ENCODE results near the gene ITGA7.

The ITGA7 gene

DNA sequence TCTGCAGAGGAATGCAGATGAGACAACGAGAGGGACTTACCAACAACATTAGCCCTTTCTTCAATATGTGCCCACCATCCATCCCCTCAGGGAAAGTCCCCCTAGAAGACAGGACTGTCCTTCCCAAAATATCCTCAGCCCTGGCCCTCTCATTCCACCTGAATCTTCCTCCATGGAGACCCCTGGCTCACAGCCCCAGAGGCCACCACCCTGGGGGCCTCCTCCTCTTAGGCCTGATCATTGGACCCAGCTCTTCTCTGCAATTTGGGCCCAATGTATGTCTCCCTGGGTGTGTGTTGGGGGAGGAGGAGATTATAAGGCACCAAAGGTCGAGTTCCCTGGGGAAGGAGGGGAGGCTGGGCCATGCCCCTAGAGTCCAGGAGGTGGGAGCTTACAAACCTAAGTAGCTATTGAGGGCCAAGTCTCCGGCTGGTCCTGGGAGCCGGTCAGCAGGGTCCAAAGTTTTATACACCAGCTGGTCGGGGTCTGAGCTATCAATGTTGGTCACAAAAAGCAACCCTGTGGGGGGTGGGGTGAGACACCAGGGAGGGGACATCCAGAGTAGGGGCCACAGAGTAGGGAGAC lies 8.1 kb downstream of the ITGA7 start:
- DNase-seq = no peak

GRCh38 chr12:55698965-55699364 lies 8.7 kb downstream of the ITGA7 start:
- no peak for DNase-seq

- DNase-seq = no peak
These were observed 9.3 kb downstream of the ITGA7 start for GRCh38 chr12:55698241-55698955.

- DNase-seq = no peak
These were observed 10.0 kb downstream of the ITGA7 start for GRCh38 chr12:55697686-55698085.

GRCh38 chr12:55696796-55697462 lies 10.8 kb downstream of the ITGA7 start:
- DNase-seq = no peak

DNA sequence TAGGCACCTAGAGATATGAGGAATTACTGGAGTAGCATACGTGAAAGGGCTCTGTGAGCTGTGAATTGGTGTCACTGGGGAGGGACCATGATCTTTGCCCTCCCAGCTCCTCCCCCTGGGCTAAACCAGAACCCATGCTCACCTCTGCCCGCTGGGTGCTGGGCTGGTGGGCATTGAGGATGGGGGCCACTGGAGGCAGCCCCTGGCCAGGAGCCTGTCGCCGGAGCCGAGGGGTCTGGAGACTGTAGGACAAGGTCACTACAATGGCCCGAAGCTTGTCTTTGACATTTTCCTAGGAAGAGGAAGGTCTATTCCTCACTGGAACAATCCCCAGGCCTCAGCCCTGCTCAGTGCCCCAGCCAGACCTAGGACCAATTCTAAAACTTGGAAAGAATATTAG lies 11.6 kb downstream of the ITGA7 start:
- no peak for DNase-seq

- DNase-seq = no peak
These were observed 12.4 kb downstream of the ITGA7 start for GRCh38 chr12:55695349-55695748.

GRCh38 chr12:55694651-55695050 lies 13.1 kb downstream of the ITGA7 start:
- no peak for DNase-seq

DNA sequence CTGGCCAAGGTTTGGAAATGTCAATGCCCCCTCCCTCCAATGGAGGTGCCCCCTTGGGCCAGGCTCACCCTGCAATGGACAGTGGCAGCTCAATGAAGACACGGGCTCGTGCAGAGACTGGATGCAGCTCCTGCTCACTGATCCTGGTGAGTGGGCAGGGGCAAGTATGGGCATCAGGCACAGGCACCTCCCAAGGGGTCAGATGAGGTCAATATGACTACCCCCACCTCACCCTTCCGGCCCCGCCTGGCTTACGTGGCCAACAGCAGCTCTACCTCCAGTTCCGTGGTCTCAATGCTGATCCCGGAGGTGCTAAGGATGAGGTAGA lies 13.6 kb downstream of the ITGA7 start:
- no peak for DNase-seq

DNA sequence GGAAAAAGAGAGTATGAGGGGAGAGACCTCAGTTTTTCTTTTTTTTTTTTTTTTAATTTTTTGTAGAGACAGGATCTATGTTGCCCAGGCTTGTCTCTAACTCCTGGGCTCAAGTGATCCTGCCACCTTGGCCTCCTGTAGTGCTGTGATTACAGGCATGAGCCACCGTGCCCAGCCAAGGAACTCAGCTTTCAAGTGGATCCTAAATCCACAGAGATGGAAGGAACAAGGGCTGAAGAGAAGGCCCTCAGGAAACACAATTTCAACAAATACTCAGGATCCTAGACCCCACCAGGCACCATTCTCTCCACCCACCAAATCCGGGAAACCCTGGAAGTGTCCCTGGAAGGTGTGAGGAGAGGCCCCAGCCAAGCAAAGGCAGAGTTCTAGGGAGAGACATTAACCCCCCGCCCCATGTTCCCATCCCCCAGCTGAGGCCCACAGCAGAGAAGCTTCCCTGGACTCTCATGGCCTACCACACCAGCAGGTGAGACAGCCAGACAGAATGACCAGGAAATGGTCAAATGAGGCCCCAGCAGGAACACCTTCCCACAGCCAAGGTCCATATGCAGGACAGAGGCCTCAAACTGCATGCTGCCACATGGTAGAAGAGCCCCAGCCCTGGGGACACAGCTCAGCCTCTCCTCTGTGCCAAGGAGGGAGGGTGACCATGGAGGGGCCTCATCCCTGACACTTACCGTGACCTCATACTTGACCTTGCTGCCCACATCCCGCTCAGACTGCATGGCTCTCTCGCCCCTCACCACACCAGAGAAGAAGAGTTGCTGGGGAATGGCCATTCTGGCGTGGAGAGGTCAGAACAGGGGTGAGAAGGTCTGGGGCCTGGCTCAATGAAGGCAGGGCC lies 14.1 kb downstream of the ITGA7 start:
- no peak for DNase-seq

GRCh38 chr12:55692631-55693322 lies 14.9 kb downstream of the ITGA7 start:
- DNase-seq = no peak

- DNase-seq = no peak
These were observed 18.7 kb downstream of the ITGA7 start for GRCh38 chr12:55688716-55689655.

DNA sequence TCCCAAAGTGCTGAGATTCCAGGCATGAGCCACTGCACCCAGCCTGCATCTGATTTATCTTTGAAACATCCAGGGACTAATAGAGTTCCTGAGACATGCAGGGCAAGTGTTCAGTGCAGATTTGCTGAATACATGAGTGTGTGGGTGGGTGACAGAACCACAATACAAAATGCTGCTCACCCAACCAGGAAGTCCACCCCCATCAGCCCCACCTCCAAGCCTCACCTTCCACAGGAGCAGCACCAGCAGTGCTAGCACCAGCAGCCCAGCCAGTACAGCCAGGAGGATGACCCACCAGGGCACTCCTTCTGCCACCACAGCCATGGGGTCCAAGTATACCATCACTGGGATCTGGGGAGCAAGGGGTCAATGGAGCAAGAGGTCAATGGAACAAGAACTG lies 20.0 kb downstream of the ITGA7 start:
- DNase-seq = no peak

- DNase-seq = no peak
These were observed 21.2 kb downstream of the ITGA7 start for GRCh38 chr12:55686366-55687010.

GRCh38 chr12:55685671-55686070 lies 22.0 kb downstream of the ITGA7 start:
- no peak for DNase-seq

DNA sequence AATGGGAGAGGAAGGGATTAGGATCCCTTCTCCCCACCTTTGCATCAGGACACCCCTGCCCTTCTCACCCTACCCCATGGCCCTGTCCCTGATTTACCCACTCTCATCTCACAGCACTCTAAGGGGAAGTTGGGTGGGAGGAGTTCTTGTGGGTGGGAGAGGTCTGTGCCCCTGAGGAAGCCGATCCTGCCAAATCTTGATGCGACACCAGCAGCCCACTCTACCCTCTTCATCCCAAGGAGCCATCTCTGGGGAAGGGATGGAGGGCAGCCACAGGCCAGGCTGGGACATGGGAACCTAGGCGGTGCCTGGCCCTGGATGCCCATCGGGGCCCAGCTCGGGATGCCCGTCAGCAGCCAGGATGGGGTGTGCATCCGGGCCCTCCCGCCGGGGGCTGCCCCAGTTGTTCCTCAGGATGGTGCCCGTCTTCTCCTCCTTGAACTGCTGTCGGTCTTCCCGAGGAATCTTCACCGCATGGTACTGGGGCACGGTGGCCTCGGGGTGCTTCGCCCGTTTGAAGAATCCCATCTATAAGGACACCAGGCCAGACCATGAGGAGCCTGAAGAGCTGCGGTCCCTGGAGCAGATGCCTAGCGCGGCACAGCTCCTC lies 22.8 kb downstream of the ITGA7 start:
- no peak for DNase-seq

DNA sequence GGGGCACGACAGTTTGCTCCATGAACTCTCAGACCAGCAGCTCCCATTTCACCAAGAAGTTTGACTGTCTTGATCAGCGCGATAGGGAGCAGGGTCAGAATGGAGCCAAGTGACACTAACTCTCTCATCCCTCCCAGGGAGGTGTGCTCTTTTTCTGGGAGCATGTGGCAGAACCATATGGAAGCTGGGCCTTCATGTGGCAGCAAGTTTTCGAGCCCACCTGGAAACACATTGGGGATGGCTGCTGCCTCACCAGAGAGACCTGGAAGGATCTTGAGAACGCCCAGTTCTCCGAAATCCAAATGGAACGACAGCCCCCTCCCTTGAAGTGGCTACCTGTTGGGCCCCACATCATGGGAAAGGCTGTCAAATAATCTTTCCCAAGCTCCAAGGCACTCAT lies 24.0 kb downstream of the ITGA7 start:
- no peak for DNase-seq

GRCh38 chr12:55682087-55682796 lies 25.5 kb downstream of the ITGA7 start:
- no peak for DNase-seq

DNA sequence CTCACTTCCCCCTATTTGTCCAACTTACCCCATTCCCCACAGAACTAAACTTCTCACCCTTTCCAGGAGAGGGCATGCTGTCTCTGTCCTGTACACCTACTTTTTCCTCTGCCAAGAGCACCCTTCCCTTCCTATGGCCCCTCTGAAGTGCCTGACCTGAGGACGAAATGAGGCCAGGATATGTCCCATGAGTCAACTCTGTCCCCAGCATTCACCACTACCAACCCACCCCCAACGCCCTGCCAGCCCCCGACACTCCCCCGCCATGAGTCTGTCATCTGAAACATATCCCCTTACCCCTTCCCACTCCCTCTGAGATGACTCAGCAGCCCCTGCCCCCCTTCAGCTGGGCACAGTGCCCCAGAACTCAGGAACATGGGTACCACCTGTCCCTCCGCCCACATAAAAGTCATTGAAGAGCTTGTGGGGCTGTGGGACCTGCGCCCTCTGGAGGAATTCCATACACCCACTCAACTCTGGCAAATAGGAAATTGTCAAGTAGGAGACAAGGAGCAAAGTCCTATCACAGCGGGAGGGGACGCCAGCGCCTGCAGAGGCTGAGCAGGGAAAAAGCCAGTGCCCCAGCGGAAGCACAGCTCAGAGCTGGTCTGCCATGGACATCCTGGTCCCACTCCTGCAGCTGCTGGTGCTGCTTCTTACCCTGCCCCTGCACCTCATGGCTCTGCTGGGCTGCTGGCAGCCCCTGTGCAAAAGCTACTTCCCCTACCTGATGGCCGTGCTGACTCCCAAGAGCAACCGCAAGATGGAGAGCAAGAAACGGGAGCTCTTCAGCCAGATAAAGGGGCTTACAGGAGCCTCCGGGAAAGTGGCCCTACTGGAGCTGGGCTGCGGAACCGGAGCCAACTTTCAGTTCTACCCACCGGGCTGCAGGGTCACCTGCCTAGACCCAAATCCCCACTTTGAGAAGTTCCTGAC lies 26.3 kb downstream of the ITGA7 start:
- DNase-seq = no peak
